GM23338 (cell line): Measurements from ENCODE around the gene FHL1.

Experiments
- EZH2 ChIP-seq: fragments of 200-600 bp; sonication (generic); IDR thresholded peaks from one replicate; pipeline ENCODE4 v1.8.0; 2017; ENCODE audit warnings: antibody characterized with exemption, mild to moderate bottlenecking, low read depth; ENCODE audit not compliant: unreplicated experiment
- POLR2AphosphoS5 ChIP-seq: IDR thresholded peaks from 2 replicates; pipeline ENCODE4 v1.6.1; 2016; ENCODE audit warnings: antibody characterized with exemption, low read depth
- TF ChIP-seq, protein P1 (sequence below), 2 experiments: fragments of 200-600 bp in 1 of 2; sonication (generic) in 1 of 2; conservative IDR thresholded peaks; 2 replicates each; pipeline versions ENCODE4 v1.5.1 to v1.6.1; 2016 to 2017; ENCODE audit warnings: antibody characterized with exemption in 2 of 2, low read depth in 2 of 2, mild to moderate bottlenecking in 2 of 2, moderate library complexity in 1 of 2

- TF ChIP-seq, protein P1, sequence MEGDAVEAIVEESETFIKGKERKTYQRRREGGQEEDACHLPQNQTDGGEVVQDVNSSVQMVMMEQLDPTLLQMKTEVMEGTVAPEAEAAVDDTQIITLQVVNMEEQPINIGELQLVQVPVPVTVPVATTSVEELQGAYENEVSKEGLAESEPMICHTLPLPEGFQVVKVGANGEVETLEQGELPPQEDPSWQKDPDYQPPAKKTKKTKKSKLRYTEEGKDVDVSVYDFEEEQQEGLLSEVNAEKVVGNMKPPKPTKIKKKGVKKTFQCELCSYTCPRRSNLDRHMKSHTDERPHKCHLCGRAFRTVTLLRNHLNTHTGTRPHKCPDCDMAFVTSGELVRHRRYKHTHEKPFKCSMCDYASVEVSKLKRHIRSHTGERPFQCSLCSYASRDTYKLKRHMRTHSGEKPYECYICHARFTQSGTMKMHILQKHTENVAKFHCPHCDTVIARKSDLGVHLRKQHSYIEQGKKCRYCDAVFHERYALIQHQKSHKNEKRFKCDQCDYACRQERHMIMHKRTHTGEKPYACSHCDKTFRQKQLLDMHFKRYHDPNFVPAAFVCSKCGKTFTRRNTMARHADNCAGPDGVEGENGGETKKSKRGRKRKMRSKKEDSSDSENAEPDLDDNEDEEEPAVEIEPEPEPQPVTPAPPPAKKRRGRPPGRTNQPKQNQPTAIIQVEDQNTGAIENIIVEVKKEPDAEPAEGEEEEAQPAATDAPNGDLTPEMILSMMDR (conservative IDR thresholded peaks at IDR 0.05; ENCODE audit: low read depth in 2 of 2) = no peak
- TF ChIP-seq EZH2 = no peak
- no peak for TF ChIP-seq POLR2AphosphoS5
Measured at GRCh38 chrX:136154998-136155397, 7.7 kb downstream of the FHL1 start.
